Suprapubic skin (tissue), 2 donors: ENCODE measurements around the gene SETD1A.

Experiments
- EP300 ChIP-seq: sonication (generic); formaldehyde crosslinking; IDR thresholded peaks from one replicate; pipeline ENCODE4 v1.6.1; 2017; ENCODE audit warnings: antibody characterized with exemption
- POLR2A ChIP-seq, 2 donors: fragments of 450-650 bp; IDR thresholded peaks; one replicate each; pipeline ENCODE4 v1.6.1; 2017; ENCODE audit warnings: antibody characterized with exemption in 2 of 2, mild to moderate bottlenecking in 2 of 2, moderate library complexity in 2 of 2

GRCh38 chr16:30947859-30948666, 9.5 kb upstream of the SETD1A start:
- no peak for TF ChIP-seq EP300
- no peak for TF ChIP-seq POLR2A (IDR thresholded peaks at IDR 0.05)
